K562 (cell line): ENCODE results near the gene SEC23A. TPM values are rescaled to one million over a fixed set of nuclear protein-coding genes. Genes with fewer than 3 reads are reported as not detected.

ENCODE experiments used
- ZNF398 ChIP-seq: fragments of 250-450 bp; sonication (Bioruptor Pico); IDR thresholded peaks from 2 replicates; pipeline ENCODE4 v1.8.0; 2021; ENCODE audit warnings: moderate library complexity, mild to moderate bottlenecking, inconsistent platforms
- polyA plus RNA-seq, 8 experiments: library from polyadenylated mRNA; depleted of rRNA in 4 of 8; stranded (reverse) in 5 of 8; unstranded in 3 of 8; fragments of >200 nt; fragmentation: Nextera tagmentation in 2 of 8; fragmentation: Illumina TruSeq in 1 of 8; extraction: Ambion mirVana in 2 of 8; extraction: Trizol in 1 of 8; gene quantifications; 2 replicates each; pipeline versions ENCODE4 v1.2.1 to v1.2.3, GENCODE V29; 2011 to 2014; ENCODE audit warnings: inconsistent platforms in 1 of 8, missing spikeins in 1 of 8
- total RNA-seq, 7 experiments: library from RNA; depleted of rRNA in 6 of 7; stranded (reverse); fragments of >200 nt in 6 of 7; fragmentation: Illumina TruSeq in 2 of 7; extraction: Trizol in 2 of 7; gene quantifications; 2 replicates each; pipeline versions ENCODE4 v1.2.1 to v1.2.3, GENCODE V29; 2011 to 2021; ENCODE audit warnings: low replicate concordance in 1 of 7
- TF ChIP-seq, protein P1 (sequence below), 2 experiments: fragments of 450-650 bp; IDR thresholded peaks; 2 replicates each; pipeline ENCODE4 v1.6.1; 2016; ENCODE audit warnings: mild to moderate bottlenecking in 2 of 2, borderline replicate concordance in 1 of 2, low read depth in 1 of 2, moderate library complexity in 1 of 2

The SEC23A gene
- total and polyA plus RNA-seq, 9 of the 15 experiments (the other 6 are each of a cell fraction or from before 2014, with no cell fraction given) = 5.5 to 47.0 (median 14.5) TPM

- TF ChIP-seq, protein P1, sequence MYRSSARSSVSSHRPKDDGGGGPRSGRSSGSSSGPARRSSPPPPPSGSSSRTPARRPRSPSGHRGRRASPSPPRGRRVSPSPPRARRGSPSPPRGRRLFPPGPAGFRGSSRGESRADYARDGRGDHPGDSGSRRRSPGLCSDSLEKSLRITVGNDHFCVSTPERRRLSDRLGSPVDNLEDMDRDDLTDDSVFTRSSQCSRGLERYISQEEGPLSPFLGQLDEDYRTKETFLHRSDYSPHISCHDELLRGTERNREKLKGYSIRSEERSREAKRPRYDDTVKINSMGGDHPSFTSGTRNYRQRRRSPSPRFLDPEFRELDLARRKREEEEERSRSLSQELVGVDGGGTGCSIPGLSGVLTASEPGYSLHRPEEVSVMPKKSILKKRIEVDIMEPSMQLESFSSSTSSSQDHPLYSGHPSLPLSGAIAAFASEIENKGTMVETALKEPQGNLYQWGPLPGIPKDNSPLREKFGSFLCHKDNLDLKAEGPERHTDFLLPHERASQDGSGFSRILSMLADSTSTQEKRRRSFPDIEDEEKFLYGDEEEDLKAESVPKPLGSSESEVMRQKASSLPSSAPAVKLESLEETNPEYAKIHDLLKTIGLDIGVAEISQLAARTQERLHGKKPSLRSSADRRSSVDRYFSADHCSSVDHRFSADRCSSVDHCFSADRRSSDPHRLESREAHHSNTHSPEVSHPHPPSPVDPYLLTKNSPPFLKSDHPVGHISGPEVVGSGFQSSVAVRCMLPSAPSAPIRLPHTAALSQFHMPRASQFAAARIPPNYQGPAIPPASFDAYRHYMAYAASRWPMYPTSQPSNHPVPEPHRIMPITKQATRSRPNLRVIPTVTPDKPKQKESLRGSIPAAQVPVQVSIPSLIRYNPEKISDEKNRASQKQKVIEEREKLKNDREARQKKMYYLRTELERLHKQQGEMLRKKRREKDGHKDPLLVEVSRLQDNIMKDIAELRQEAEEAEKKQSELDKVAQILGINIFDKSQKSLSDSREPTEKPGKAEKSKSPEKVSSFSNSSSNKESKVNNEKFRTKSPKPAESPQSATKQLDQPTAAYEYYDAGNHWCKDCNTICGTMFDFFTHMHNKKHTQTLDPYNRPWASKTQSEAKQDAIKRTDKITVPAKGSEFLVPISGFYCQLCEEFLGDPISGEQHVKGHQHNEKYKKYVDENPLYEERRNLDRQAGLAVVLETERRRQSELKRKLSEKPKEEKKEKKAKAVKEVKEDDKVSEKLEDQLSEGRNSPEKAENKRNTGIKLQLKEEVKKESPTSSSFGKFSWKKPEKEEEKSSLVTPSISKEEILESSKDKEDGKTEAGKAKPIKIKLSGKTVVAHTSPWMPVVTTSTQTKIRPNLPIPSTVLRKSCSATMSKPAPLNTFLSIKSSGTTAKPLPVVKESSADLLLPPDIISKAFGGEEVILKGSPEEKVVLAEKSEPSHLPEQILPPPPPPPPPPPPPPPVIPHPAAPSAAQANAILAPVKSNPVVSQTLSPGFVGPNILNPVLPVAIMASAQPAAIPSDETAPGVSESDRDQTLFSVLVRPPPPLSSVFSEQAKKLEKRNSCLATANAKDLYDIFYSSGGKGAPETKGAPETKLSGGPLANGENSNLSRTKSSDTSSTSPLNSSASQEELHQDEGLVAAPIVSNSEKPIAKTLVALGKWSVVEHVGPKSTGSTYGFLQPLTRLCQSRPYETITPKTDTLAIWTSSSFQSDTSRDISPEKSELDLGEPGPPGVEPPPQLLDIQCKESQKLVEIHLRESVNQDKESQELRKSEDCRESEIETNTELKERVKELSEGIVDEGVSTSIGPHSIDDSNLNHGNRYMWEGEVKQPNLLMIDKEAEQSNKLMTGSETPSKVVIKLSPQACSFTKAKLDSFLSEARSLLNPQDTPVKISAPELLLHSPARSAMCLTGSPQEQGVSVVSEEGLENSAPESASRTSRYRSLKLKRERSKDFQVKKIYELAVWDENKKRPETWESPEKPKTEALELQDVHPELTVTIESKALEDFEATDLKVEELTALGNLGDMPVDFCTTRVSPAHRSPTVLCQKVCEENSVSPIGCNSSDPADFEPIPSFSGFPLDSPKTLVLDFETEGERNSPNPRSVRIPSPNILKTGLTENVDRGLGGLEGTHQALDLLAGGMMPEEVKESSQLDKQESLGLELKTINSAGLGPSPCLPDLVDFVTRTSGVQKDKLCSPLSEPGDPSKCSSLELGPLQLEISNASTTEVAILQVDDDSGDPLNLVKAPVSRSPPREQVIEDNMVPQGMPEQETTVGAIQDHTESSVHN (IDR thresholded peaks at IDR 0.05; ENCODE audit: borderline replicate concordance in 1 of 2, low read depth in 1 of 2) = no peak
- TF ChIP-seq ZNF398 (CRISPR knock-in tag) = no peak
Observed at GRCh38 chr14:39122330-39123138, 19.5 kb upstream of the SEC23A start (continued).
